GM12891 (cell line): Measurements from ENCODE around the gene PARVB.

Source experiments
- POLR2A ChIP-seq: IDR thresholded peaks from 2 replicates; pipeline ENCODE4 v1.6.1; 2011; ENCODE audit warnings: low read depth, low read length, control low read depth
- POLR2AphosphoS5 ChIP-seq: IDR thresholded peaks from 2 replicates; pipeline ENCODE4 v1.6.1; 2011; ENCODE audit warnings: low read depth, low read length, control low read depth
- TAF1 ChIP-seq: IDR thresholded peaks from 2 replicates; pipeline ENCODE4 v1.6.1; 2011; ENCODE audit warnings: low read depth, low read length, control low read depth

DNA sequence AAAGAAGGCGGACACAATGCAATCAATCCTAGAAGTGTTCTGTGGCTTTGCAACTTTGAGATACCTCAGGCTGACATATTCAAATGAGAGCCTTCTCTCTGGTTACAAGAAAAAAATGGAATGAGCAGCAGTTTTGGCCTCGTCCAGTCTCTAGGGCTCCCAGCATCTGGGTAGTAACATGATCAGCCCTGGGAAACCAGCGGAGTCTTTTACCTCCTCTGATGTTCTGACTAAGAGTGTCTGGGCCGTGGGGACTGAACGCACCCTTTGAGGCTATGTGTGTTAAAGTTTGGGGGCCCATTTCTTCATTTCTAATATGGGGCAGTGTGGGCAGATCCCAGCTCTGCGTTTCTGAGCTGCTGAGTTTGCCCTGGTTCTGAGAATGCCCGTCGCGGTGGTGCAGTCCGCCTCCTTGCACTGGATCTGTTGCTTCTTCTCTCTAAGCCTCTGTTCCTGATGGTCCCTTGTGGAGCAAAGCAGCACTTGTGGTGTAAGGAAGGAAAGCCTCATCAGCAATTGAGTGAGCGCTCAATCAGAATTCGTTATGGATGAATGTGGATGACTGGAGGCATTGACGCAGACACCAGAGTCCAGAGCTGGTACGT, 8.1 kb downstream of the PARVB start:
- TF ChIP-seq POLR2A (no peak), TAF1 (no peak), POLR2AphosphoS5 (no peak)
